GM13976 (cell line): ENCODE measurements around the gene GBX2.

ENCODE experiments used
- DNase-seq: peaks from one replicate; pipeline ENCODE4 v3.0.0; 2012; ENCODE audit warnings: low spot score
- CTCF ChIP-seq: IDR thresholded peaks from 2 replicates; pipeline ENCODE4 v1.5.1; 2012; ENCODE audit warnings: borderline replicate concordance, mild to moderate bottlenecking; ENCODE audit not compliant: insufficient read depth; ENCODE audit errors: extremely low read depth, missing control alignments, control extremely low read depth
- in situ Hi-C: fragments of 300-500 bp; cut with MboI; formaldehyde crosslinking; loops from one replicate; pipeline ENCODE4 v1.12.0; 2022; ENCODE audit warnings: low sequenced_read_pairs, mixed read lengths, inconsistent platforms; ENCODE audit not compliant: unreplicated experiment

GBX2 gene

DNA sequence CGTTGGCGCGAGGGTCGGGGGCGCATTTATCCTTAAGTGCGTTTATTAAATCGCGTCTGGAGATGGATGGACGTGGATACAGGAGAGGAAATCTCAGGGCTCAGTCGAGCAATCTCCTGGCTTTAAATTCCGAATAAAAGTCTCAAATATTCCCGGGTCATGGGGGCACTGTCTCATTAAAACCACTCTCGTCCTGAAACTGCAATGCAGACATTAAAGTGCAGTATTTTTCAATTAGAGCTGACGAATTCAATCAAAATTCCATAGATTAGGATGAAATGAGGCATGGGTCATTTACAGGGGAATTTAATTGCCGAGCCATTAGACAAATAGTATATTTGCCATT lies 10.7 kb upstream of the GBX2 start:
- in situ Hi-C loops: loop anchor here (10.0 kb wide), 1 partner anchor 394 kb away; no protein-coding TSS in a partner anchor
- no peak for TF ChIP-seq CTCF
- no peak for DNase-seq

GRCh38 chr2:236177967-236178889 lies 10.0 kb upstream of the GBX2 start:
- TF ChIP-seq CTCF: peak; percentile 58
- peak; percentile 79 for DNase-seq
- in situ Hi-C loops: loop anchor here (10.0 kb wide), 1 partner anchor 393 kb away; no protein-coding TSS in a partner anchor

DNA sequence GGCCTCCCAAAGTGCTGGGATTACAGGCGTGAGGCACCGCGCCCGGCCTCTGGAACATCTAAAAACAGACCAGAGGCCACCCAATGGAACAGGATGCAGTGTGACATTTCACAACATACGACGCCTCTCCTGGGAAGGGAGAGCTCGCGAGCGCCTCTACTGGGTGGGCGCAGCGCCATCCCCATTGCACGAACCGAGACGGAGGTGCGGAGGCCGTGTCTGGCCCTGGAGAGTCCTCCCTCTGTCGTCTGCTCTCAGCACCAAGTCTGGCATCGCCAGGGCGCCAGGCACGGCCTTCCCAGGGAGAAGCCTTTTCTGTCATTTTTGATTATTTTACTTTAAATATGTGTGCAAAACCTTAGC lies 9.4 kb upstream of the GBX2 start:
- no peak for TF ChIP-seq CTCF
- in situ Hi-C loops: loop anchor here (10.0 kb wide), 1 partner anchor 393 kb away; no protein-coding TSS in a partner anchor
- peak; percentile 58 for DNase-seq

- TF ChIP-seq CTCF: no peak
- in situ Hi-C loops: loop anchor here (10.0 kb wide), 1 partner anchor 392 kb away; no protein-coding TSS in a partner anchor
- no peak for DNase-seq
Observed at GRCh38 chr2:236176951-236177350, 8.8 kb upstream of the GBX2 start.

DNA sequence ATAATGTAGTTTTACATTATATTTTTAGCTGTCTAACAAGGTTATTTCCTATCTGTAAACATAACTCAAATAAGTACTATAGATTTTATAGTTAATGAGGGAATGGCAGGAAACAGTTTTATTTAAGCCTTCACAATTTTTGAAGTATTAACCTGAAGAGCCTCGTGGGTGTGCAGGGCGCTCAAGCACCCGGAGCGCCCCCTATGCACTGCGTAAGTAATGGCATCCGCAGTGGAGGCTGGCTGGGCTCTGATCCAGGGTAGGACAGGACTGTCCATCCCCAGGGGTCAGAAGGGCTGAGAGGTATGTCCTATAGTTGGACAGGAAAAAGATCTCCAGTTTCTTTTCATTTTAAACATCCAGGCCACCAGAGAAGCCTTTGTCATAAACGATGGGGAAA lies 8.2 kb upstream of the GBX2 start:
- in situ Hi-C loops: loop anchor here (10.0 kb wide), 1 partner anchor 392 kb away; no protein-coding TSS in a partner anchor
- DNase-seq: peak; percentile 65
- TF ChIP-seq CTCF: peak; percentile 35

GRCh38 chr2:236175548-236176150 lies 7.5 kb upstream of the GBX2 start:
- TF ChIP-seq CTCF: no peak
- in situ Hi-C loops: loop anchor here (10.0 kb wide), 1 partner anchor 391 kb away; no protein-coding TSS in a partner anchor
- no peak for DNase-seq
